ENCODE results near the gene STX17.

STX17 gene

GRCh38 chr9:99894826-99895225 lies 11.6 kb upstream of the STX17 start:
- H3K27me3 ChIP-seq = no peaks in the 10 kb centered on the region
- no peaks in the 10 kb centered on the region for H3K36me3 ChIP-seq
- no peak for TF ChIP-seq CTCF (IDR thresholded peaks at IDR 0.05)
- intact Hi-C loops (cut with DNase I; ENCODE audit: low total_unique reads) = no loop called here
- H3K27ac ChIP-seq = no peak overlapping the region
- H3K4me3 ChIP-seq = no peak overlapping the region
- no peaks in the 10 kb centered on the region for H3K4me1 ChIP-seq
- no peak for DNase-seq
- H3K9me3 ChIP-seq = no peaks in the 10 kb centered on the region

GRCh38 chr9:99895510-99895909 lies 10.9 kb upstream of the STX17 start:
- no peaks in the 10 kb centered on the region for H3K36me3 ChIP-seq
- DNase-seq = no peak
- no peaks in the 10 kb centered on the region for H3K4me1 ChIP-seq
- no peaks in the 10 kb centered on the region for H3K27me3 ChIP-seq
- TF ChIP-seq CTCF (IDR thresholded peaks at IDR 0.05) = no peak
- H3K4me3 ChIP-seq = no peak overlapping the region
- H3K27ac ChIP-seq = no peak overlapping the region
- intact Hi-C loops (cut with DNase I; ENCODE audit: low total_unique reads) = no loop called here
- no peaks in the 10 kb centered on the region for H3K9me3 ChIP-seq

- Histone ChIP-seq H3K4me1 (no peaks in the 10 kb centered on the region), H3K36me3 (no peaks in the 10 kb centered on the region), H3K27ac (no peak overlapping the region), H3K4me3 (no peak overlapping the region), H3K9me3 (no peaks in the 10 kb centered on the region), H3K27me3 (no peaks in the 10 kb centered on the region)
- no peak for TF ChIP-seq CTCF (IDR thresholded peaks at IDR 0.05)
- intact Hi-C loops (cut with DNase I; ENCODE audit: low total_unique reads) = no loop called here
- DNase-seq = no peak
These were observed 10.3 kb upstream of the STX17 start for GRCh38 chr9:99896119-99896518.

- no peak for TF ChIP-seq CTCF (IDR thresholded peaks at IDR 0.05)
- Histone ChIP-seq H3K4me1 (peaks cover 0 to 11% (median 4%) of the 10 kb centered on the region in 4 donors), H3K36me3 (no peaks in the 10 kb centered on the region), H3K4me3 (no peak overlapping the region), H3K9me3 (no peaks in the 10 kb centered on the region), H3K27me3 (no peaks in the 10 kb centered on the region), H3K27ac (no peak overlapping the region)
- no peak for DNase-seq
- intact Hi-C loops (cut with DNase I; ENCODE audit: low total_unique reads) = loop anchor here (10.0 kb wide), 1 partner anchor 79 kb away; the partner anchor contains the start of gene NR4A3
These were observed 3.1 kb upstream of the STX17 start for GRCh38 chr9:99903393-99903792.

GRCh38 chr9:99905833-99906402 lies 536 bp upstream of the STX17 start:
- H3K27me3 ChIP-seq = no peaks in the 10 kb centered on the region
- peaks cover 0 to 16% (median 4%) of the 10 kb centered on the region in 4 donors for H3K4me1 ChIP-seq
- no peaks in the 10 kb centered on the region for H3K9me3 ChIP-seq
- H3K36me3 ChIP-seq = no peaks in the 10 kb centered on the region
- H3K4me3 ChIP-seq = peak overlapping the region; percentile 67 to 86
- no peak for TF ChIP-seq CTCF (IDR thresholded peaks at IDR 0.05)
- no peak for DNase-seq
- intact Hi-C loops (cut with DNase I; ENCODE audit: low total_unique reads) = loop anchor here (10.0 kb wide), 1 partner anchor 81 kb away; the partner anchor contains the start of gene NR4A3
- H3K27ac ChIP-seq = peak overlapping the region; percentile 89 to 94

GRCh38 chr9:99907208-99907532 lies 716 bp downstream of the STX17 start:
- intact Hi-C loops (cut with DNase I; ENCODE audit: low total_unique reads) = loop anchor here (10.0 kb wide), 1 partner anchor 82 kb away; the partner anchor contains the start of gene NR4A3

More at GRCh38 chr9:99907208-99907532, 716 bp downstream of the STX17 start:
- peak overlapping the region; percentile 89 to 94 for H3K27ac ChIP-seq
- peaks cover 0 to 16% (median 4%) of the 10 kb centered on the region in 4 donors for H3K4me1 ChIP-seq
- H3K27me3 ChIP-seq = no peaks in the 10 kb centered on the region
- H3K4me3 ChIP-seq = peak overlapping the region; percentile 67 to 86
- no peak for TF ChIP-seq CTCF (IDR thresholded peaks at IDR 0.05)
- no peak for DNase-seq
- no peaks in the 10 kb centered on the region for H3K9me3 ChIP-seq
- peaks cover 0 to 9% (median 6%) of the 10 kb centered on the region in 3 donors for H3K36me3 ChIP-seq
